HepG2 (cell line): ENCODE results near the gene CDYL2.

Experiments used
- ATF1 ChIP-seq: IDR thresholded peaks from 2 replicates; pipeline ENCODE4 v1.6.1; 2016; ENCODE audit warnings: mild to moderate bottlenecking, control low read depth
- FOXM1 ChIP-seq: sonication (generic); formaldehyde crosslinking; IDR thresholded peaks from 2 replicates; pipeline ENCODE4 v1.5.0; 2020; ENCODE audit warnings: missing genetic modification reagents
- HDAC6 ChIP-seq: fragments of 200-600 bp; sonication (generic); IDR thresholded peaks from 2 replicates; pipeline ENCODE4 v1.7.0; 2017; ENCODE audit warnings: mild to moderate bottlenecking, antibody characterized with exemption, low read length, low read depth
- JUN ChIP-seq: sonication (generic); formaldehyde crosslinking; IDR thresholded peaks from 2 replicates; pipeline ENCODE4 v1.4.0; 2020; ENCODE audit warnings: mild to moderate bottlenecking, missing genetic modification reagents
- POLR2A ChIP-seq, 2 experiments: IDR thresholded peaks; 2 replicates each; pipeline ENCODE4 v1.6.1; 2011; ENCODE audit warnings: low read depth in 2 of 2, low read length in 2 of 2, mild to moderate bottlenecking in 1 of 2, moderate library complexity in 1 of 2; ENCODE audit not compliant: insufficient read depth in 1 of 2
- POLR2AphosphoS5 ChIP-seq: IDR thresholded peaks from 2 replicates; pipeline ENCODE4 v1.6.1; 2012; ENCODE audit warnings: low read depth, low read length
- ZBTB1 ChIP-seq: sonication (generic); formaldehyde crosslinking; IDR thresholded peaks from 2 replicates; pipeline ENCODE4 v1.4.0; 2020; ENCODE audit warnings: missing genetic modification reagents, borderline replicate concordance
- TF ChIP-seq, protein P1 (sequence below): sonication (generic); formaldehyde crosslinking; IDR thresholded peaks from 2 replicates; pipeline ENCODE4 v1.5.0; 2020; ENCODE audit warnings: mild to moderate bottlenecking, missing genetic modification reagents, moderate library complexity
- TF ChIP-seq, protein P2 (sequence below): sonication (generic); formaldehyde crosslinking; IDR thresholded peaks from 2 replicates; pipeline ENCODE4 v1.5.0; 2020; ENCODE audit warnings: mild to moderate bottlenecking, missing genetic modification reagents
- TF ChIP-seq, protein P3 (sequence below): sonication (generic); formaldehyde crosslinking; IDR thresholded peaks from 2 replicates; pipeline ENCODE4 v1.8.1; 2023; ENCODE audit warnings: missing genetic modification reagents, inconsistent platforms, borderline replicate concordance

DNA sequence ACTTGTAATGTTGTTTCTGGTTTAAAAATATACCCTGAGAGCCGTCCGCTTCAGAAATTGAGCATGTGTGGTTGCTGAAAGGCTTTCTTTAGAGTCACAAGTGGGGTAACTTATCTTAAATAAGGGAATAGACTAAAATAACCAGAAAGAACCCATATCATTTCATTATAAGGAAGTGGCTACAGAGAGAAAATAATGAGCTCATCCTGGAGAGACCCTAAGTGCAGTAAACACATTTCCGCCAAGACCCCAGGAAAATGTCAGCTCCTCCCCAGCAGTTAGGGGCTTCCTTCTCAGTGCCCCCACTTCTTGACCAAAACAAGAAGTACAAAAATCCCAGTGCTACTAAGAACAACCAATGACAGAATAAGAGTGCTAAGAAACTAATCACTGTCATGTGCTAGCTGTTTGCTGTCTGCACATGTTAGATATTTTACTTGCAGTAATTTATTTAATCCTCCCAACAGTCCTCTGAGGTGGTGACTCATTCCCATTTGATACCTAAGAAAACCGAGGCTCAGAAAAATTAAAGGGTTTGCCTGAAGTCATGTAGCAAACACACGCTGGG lies 83.5 kb downstream of the CDYL2 start:
- TF ChIP-seq FOXM1 (CRISPR knock-in tag) (no peak), ATF1 (CRISPR knock-in tag) (no peak), ZBTB1 (CRISPR knock-in tag) (no peak), HDAC6 (no peak), POLR2AphosphoS5 (no peak), JUN (CRISPR knock-in tag) (no peak), POLR2A (IDR thresholded peaks at IDR 0.05; ENCODE audit: insufficient read depth in 1 of 2, low read depth in 2 of 2, low read length in 2 of 2) (no peak)
- TF ChIP-seq, protein P1, sequence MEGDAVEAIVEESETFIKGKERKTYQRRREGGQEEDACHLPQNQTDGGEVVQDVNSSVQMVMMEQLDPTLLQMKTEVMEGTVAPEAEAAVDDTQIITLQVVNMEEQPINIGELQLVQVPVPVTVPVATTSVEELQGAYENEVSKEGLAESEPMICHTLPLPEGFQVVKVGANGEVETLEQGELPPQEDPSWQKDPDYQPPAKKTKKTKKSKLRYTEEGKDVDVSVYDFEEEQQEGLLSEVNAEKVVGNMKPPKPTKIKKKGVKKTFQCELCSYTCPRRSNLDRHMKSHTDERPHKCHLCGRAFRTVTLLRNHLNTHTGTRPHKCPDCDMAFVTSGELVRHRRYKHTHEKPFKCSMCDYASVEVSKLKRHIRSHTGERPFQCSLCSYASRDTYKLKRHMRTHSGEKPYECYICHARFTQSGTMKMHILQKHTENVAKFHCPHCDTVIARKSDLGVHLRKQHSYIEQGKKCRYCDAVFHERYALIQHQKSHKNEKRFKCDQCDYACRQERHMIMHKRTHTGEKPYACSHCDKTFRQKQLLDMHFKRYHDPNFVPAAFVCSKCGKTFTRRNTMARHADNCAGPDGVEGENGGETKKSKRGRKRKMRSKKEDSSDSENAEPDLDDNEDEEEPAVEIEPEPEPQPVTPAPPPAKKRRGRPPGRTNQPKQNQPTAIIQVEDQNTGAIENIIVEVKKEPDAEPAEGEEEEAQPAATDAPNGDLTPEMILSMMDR (CRISPR knock-in tag): no peak
- TF ChIP-seq, protein P2, sequence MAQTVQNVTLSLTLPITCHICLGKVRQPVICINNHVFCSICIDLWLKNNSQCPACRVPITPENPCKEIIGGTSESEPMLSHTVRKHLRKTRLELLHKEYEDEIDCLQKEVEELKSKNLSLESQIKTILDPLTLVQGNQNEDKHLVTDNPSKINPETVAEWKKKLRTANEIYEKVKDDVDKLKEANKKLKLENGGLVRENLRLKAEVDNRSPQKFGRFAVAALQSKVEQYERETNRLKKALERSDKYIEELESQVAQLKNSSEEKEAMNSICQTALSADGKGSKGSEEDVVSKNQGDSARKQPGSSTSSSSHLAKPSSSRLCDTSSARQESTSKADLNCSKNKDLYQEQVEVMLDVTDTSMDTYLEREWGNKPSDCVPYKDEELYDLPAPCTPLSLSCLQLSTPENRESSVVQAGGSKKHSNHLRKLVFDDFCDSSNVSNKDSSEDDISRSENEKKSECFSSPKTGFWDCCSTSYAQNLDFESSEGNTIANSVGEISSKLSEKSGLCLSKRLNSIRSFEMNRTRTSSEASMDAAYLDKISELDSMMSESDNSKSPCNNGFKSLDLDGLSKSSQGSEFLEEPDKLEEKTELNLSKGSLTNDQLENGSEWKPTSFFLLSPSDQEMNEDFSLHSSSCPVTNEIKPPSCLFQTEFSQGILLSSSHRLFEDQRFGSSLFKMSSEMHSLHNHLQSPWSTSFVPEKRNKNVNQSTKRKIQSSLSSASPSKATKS (CRISPR knock-in tag): no peak
- TF ChIP-seq, protein P3, sequence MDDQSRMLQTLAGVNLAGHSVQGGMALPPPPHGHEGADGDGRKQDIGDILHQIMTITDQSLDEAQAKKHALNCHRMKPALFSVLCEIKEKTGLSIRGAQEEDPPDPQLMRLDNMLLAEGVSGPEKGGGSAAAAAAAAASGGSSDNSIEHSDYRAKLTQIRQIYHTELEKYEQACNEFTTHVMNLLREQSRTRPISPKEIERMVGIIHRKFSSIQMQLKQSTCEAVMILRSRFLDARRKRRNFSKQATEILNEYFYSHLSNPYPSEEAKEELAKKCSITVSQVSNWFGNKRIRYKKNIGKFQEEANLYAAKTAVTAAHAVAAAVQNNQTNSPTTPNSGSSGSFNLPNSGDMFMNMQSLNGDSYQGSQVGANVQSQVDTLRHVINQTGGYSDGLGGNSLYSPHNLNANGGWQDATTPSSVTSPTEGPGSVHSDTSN (CRISPR knock-in tag): no peak
